GM18508 (cell line): ENCODE data around the gene TCEAL2.
A peak's percentile ranks its signal among the peaks of the same experiment; 100 is the strongest.
"Not testable (repeated sequence)": the region's sequence is repeated elsewhere in the genome, so short reads cannot be mapped to it uniquely, and the experiment has no call there.

Experiments used
- ATAC-seq: cut with Tn5 transposase; IDR thresholded peaks from one replicate; pipeline ENCODE4 v1.9.1; 2021; ENCODE audit warnings: moderate number of reproducible peaks; ENCODE audit not compliant: insufficient read depth, unreplicated experiment

TCEAL2 gene

GRCh38 chrX:102125436-102125835, at the start of gene TCEAL2:
Gene TCEAL2, plus strand, starts transcription at chrX:102125679. Its CDS starts 1,152 bp downstream, at chrX:102126831.
- ATAC-seq, result not testable (repeated sequence)

GRCh38 chrX:102077426-102077825, 48.1 kb upstream of the TCEAL2 start:
- no peak for ATAC-seq

GRCh38 chrX:102085706-102086105, 39.8 kb upstream of the TCEAL2 start:
- no peak for ATAC-seq

GRCh38 chrX:102113367-102113766, 12.1 kb upstream of the TCEAL2 start:
- ATAC-seq, result no peak

GRCh38 chrX:102115748-102116147, 9.7 kb upstream of the TCEAL2 start:
- ATAC-seq, result no peak

GRCh38 chrX:102125014-102125413, 465 bp upstream of the TCEAL2 start:
- ATAC-seq, result not testable (repeated sequence)

GRCh38 chrX:102126080-102126818, 770 bp downstream of the TCEAL2 start:
- ATAC-seq, result not testable (repeated sequence)

- no peak for ATAC-seq
Measured at GRCh38 chrX:102126863-102127262, 1.4 kb downstream of the TCEAL2 start.

- no peak for ATAC-seq
Measured at GRCh38 chrX:102129473-102129872, 4.0 kb downstream of the TCEAL2 start.

- ATAC-seq, result no peak
Measured at GRCh38 chrX:102138064-102138463, 12.6 kb downstream of the TCEAL2 start.

- ATAC-seq, result not testable (repeated sequence)
Measured at GRCh38 chrX:102140876-102141275, 15.4 kb downstream of the TCEAL2 start.

GRCh38 chrX:102141631-102142030, 16.2 kb downstream of the TCEAL2 start:
- ATAC-seq, result not testable (repeated sequence)

GRCh38 chrX:102142274-102142673, 16.8 kb downstream of the TCEAL2 start, which contains the start of gene TCEAL6:
Gene TCEAL6, minus strand, starts transcription at chrX:102142481.
- ATAC-seq, result not testable (repeated sequence)

- no peak for ATAC-seq
Measured at GRCh38 chrX:102154218-102154860, 28.9 kb downstream of the TCEAL2 start.

- ATAC-seq, result no peak
Measured at GRCh38 chrX:102154900-102155805, 29.7 kb downstream of the TCEAL2 start.

GRCh38 chrX:102155806-102156179, 30.3 kb downstream of the TCEAL2 start, which contains the start of gene BEX5:
Gene BEX5, minus strand, starts transcription at chrX:102155977. Its CDS starts 1,712 bp downstream, at chrX:102154265.
- peak; percentile 94 for ATAC-seq
